ENCODE results near the gene CLASP2. TPM values are rescaled to one million over a fixed set of nuclear protein-coding genes. Genes with fewer than 3 reads are reported as not detected.

The CLASP2 gene
- total RNA-seq, 1 experiment from 2014 or later: 36.5 TPM

DNA sequence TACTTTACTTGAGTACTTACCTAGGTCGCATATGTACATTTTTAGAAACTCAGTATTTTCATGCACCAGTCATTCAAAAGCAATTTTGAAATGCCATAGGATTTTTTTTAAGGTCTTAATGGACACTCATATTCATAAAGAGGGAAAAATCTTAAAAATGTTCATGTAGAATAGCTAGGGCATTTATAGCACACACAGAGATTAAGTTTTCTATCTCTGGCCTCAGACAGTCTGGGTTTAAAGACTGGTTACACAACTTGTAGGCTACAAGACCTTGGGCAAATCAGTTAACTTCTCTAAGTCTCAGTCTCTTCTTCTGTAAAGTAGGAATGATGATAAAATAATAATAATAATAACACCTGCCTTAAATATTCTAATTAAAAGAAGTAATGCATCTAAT, 229.4 kb downstream of the CLASP2 start:
- Histone ChIP-seq H3K9me2 (ENCODE audit: insufficient read depth) (no peaks in the 10 kb centered on the region), H3K4me3 (no peak overlapping the region), H3K27me3 (ENCODE audit: insufficient read depth, low read depth) (no peaks in the 10 kb centered on the region), H4K20me1 (ENCODE audit: insufficient read depth) (no peaks in the 10 kb centered on the region), H3K27ac (no peak overlapping the region), H3K36me3 (ENCODE audit: low read depth) (no peaks in the 10 kb centered on the region), H3K9me3 (ENCODE audit: insufficient read depth, low read depth) (no peaks in the 10 kb centered on the region), H3K4me2 (no peak overlapping the region), H3F3A (ENCODE audit: insufficient read depth, low read depth) (no peaks in the 10 kb centered on the region), H3K79me2 (ENCODE audit: low read depth) (no peaks in the 10 kb centered on the region), H2AFZ (no peak overlapping the region), H3K4me1 (replicated peaks; ENCODE audit: insufficient read depth) (no peaks in the 10 kb centered on the region)
- CTCF ChIA-PET: no interaction called here
- POLR2A ChIA-PET (ENCODE audit: unreplicated experiment): no interaction called here
- no peak for TF ChIP-seq EZH2 (IDR thresholded peaks at IDR 0.05; ENCODE audit: low read depth)
- TF ChIP-seq, protein P1, sequence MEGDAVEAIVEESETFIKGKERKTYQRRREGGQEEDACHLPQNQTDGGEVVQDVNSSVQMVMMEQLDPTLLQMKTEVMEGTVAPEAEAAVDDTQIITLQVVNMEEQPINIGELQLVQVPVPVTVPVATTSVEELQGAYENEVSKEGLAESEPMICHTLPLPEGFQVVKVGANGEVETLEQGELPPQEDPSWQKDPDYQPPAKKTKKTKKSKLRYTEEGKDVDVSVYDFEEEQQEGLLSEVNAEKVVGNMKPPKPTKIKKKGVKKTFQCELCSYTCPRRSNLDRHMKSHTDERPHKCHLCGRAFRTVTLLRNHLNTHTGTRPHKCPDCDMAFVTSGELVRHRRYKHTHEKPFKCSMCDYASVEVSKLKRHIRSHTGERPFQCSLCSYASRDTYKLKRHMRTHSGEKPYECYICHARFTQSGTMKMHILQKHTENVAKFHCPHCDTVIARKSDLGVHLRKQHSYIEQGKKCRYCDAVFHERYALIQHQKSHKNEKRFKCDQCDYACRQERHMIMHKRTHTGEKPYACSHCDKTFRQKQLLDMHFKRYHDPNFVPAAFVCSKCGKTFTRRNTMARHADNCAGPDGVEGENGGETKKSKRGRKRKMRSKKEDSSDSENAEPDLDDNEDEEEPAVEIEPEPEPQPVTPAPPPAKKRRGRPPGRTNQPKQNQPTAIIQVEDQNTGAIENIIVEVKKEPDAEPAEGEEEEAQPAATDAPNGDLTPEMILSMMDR (conservative IDR thresholded peaks at IDR 0.05): no peak
- intact Hi-C loops (cut with micrococcal nuclease; ENCODE audit: unreplicated experiment): no loop called here
- BruUV-seq (replicated peaks): no TSS peak
- no peak for DNase-seq

DNA sequence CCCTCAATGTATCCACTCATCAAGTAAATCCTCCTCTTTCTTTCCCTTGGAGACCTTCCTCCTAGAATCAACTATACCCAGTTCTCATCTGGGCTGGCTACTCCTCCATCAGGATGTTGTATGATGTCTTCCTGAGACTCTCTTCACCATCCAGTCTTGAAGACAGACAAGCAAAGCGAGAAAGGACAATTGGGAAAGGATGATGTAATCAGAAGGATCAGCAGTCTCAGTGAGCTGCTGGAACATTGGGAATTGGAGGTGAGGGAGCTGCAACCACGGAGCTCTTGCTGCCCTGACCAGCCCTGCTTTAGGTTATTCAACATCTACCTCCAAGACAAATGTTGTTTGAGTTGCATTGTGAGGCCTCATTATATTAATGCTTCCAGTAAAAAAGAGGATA, 229.8 kb downstream of the CLASP2 start:
- Histone ChIP-seq H3K27ac (no peak overlapping the region), H3F3A (ENCODE audit: insufficient read depth, low read depth) (no peaks in the 10 kb centered on the region), H4K20me1 (ENCODE audit: insufficient read depth) (no peaks in the 10 kb centered on the region), H3K27me3 (ENCODE audit: insufficient read depth, low read depth) (no peaks in the 10 kb centered on the region), H3K4me1 (replicated peaks; ENCODE audit: insufficient read depth) (no peaks in the 10 kb centered on the region), H3K79me2 (ENCODE audit: low read depth) (no peaks in the 10 kb centered on the region), H3K4me3 (no peak overlapping the region), H3K36me3 (ENCODE audit: low read depth) (no peaks in the 10 kb centered on the region), H3K4me2 (no peak overlapping the region), H3K9me2 (ENCODE audit: insufficient read depth) (no peaks in the 10 kb centered on the region), H2AFZ (no peak overlapping the region), H3K9me3 (ENCODE audit: insufficient read depth, low read depth) (no peaks in the 10 kb centered on the region)
- intact Hi-C loops (cut with micrococcal nuclease; ENCODE audit: unreplicated experiment): no loop called here
- POLR2A ChIA-PET (ENCODE audit: unreplicated experiment): no interaction called here
- CTCF ChIA-PET: no interaction called here
- no peak for TF ChIP-seq EZH2 (IDR thresholded peaks at IDR 0.05; ENCODE audit: low read depth)
- TF ChIP-seq, protein P1 (conservative IDR thresholded peaks at IDR 0.05): no peak
- no peak for DNase-seq
- BruUV-seq (replicated peaks): no TSS peak

DNA sequence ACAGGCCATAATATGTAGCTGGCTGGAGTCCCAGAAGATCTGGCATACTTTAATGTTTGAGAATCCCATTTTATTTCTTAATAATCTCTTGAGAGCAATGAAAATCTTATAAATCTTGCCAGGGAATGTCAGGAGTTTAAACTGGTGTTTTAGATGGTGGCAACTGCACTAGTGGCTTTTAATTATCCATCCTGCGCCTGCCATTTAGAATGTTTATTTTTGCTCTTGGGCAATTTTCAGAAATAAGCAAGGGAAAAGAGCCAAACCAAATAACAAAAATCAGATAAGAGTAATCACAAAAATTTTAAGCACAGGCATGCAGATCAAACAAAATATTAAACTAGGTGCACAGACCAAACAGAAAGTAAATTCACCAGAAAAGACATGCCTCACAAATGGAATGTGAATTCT, 235.9 kb downstream of the CLASP2 start:
- no peaks in the 10 kb centered on the region for H3F3A ChIP-seq (ENCODE audit: insufficient read depth, low read depth)
- H3K9me2 ChIP-seq (ENCODE audit: insufficient read depth): no peaks in the 10 kb centered on the region
- no peaks in the 10 kb centered on the region for H3K36me3 ChIP-seq (ENCODE audit: low read depth)
- H4K20me1 ChIP-seq (ENCODE audit: insufficient read depth): no peaks in the 10 kb centered on the region
- ChIA-PET POLR2A (ENCODE audit: unreplicated experiment) (no interaction called here), CTCF (no interaction called here)
- H3K4me1 ChIP-seq (replicated peaks; ENCODE audit: insufficient read depth): no peaks in the 10 kb centered on the region
- H3K4me2 ChIP-seq: peak overlapping the region; percentile 10; the same call in 1 of the 2 replicates
- intact Hi-C loops (cut with micrococcal nuclease; ENCODE audit: unreplicated experiment): no loop called here
- no peak overlapping the region for H3K27ac ChIP-seq
- BruUV-seq (replicated peaks): no TSS peak
- DNase-seq: peak in 1 of 2 experiments; percentile 51
- H3K9me3 ChIP-seq (ENCODE audit: insufficient read depth, low read depth): no peaks in the 10 kb centered on the region; the same call in 1 of the 2 replicates
- H3K79me2 ChIP-seq (ENCODE audit: low read depth): no peaks in the 10 kb centered on the region
- H3K27me3 ChIP-seq (ENCODE audit: insufficient read depth, low read depth): no peaks in the 10 kb centered on the region
- TF ChIP-seq, protein P1 (conservative IDR thresholded peaks at IDR 0.05): no peak
- TF ChIP-seq EZH2 (IDR thresholded peaks at IDR 0.05; ENCODE audit: low read depth): no peak
- no peak overlapping the region for H3K4me3 ChIP-seq
- H2AFZ ChIP-seq: no peak overlapping the region
